ENCODE measurements around the gene WNT6.

DNA sequence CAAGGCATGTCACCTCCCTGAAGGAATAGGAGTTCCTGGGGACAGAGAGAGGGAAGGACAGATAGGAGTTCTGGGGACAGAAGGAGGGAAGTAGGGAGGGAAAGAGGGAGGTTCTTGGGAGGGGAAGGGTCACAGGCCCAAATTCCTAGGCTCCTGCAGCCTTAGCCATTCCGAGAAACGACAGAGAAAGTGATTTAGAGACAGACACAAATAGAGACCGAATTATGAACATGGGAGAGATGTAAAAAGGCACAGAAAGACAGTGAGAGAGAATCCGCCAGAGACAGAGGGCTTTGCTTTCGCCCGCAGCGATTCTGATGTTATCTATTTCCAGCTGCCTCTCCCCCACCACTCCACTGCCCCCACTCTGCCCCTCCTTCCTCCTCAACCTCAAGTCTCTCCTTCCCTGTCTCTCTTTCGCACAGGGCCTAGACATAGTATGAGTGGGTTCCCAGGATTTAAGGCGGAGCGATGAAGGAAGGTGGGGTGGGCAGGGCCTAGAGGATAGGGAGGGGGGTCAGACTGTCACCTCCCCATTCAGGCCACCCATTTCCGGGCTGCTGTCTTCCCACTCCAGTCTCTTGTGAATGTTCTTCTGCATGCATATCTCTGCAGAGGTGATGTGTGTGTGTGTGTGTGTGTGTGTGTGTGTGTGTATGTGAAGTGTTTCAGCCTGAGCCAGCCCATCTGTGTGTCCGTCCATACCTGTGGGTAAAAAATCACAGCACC lies 3.3 kb upstream of the WNT6 start:
- TF ChIP-seq CTCF (conservative IDR thresholded peaks at IDR 0.05) = no peak
- TF ChIP-seq EZH2 (IDR thresholded peaks at IDR 0.05; ENCODE audit: low read depth) = no peak

Data from PC-9 (cell line).